T-helper 17 cell (primary cell): Measurements from ENCODE around the gene LGR4. TPM values are rescaled to one million over a fixed set of nuclear protein-coding genes. Genes with fewer than 3 reads are reported as not detected.

ENCODE experiments used
- ATAC-seq: fragments of 150-1000 bp; cut with Tn5 transposase; 2 replicates; pipeline ENCODE4 v1.10.0; 2021; ENCODE audit warnings: mild to moderate bottlenecking, moderate library complexity
- DNase-seq, 3 donors: peaks; one replicate each; pipeline versions ENCODE4 v3.0.0 to v3.0.0-alpha.2; 2020 to 2021
- H3K9me3 ChIP-seq: one replicate; pipeline ENCODE4 v1.7.0; 2013; ENCODE audit warnings: low read length, mild to moderate bottlenecking; ENCODE audit not compliant: control insufficient read depth, poor library complexity, severe bottlenecking
- H3K27ac Mint-ChIP-seq: one replicate; pipeline ENCODE4 v1.8.0; 2022; ENCODE audit warnings: mild to moderate bottlenecking, moderate library complexity, mixed read lengths
- H3K27me3 Mint-ChIP-seq: one replicate; pipeline ENCODE4 v1.8.0; 2022; ENCODE audit warnings: mixed read lengths
- H3K36me3 Mint-ChIP-seq: one replicate; pipeline ENCODE4 v1.8.0; 2022; ENCODE audit warnings: low read depth, mixed read lengths
- H3K4me1 Mint-ChIP-seq: one replicate; pipeline ENCODE4 v1.8.0; 2022; ENCODE audit warnings: mild to moderate bottlenecking, mixed read lengths
- H3K4me3 Mint-ChIP-seq: one replicate; pipeline ENCODE4 v1.8.0; 2022; ENCODE audit warnings: mild to moderate bottlenecking, moderate library complexity, mixed read lengths
- total RNA-seq, 4 donors: library from RNA in 2 of 4; stranded (reverse) in 2 of 4; gene quantifications; one replicate each; pipeline ENCODE4 v1.2.3 and lab custom pipeline; 2022 to 2026

The LGR4 gene
- total RNA-seq, 2 donors from 2014 or later = 0.39 to 0.94 TPM

GRCh38 chr11:27444801-27445215, 27.8 kb downstream of the LGR4 start:
- no peaks in the 10 kb centered on the region for H3K9me3 ChIP-seq
- DNase-seq (no peak), ATAC-seq (no peak)
- Mint-ChIP-seq H3K4me3 (no peak overlapping the region), H3K4me1 (no peaks in the 10 kb centered on the region), H3K27ac (no peak overlapping the region), H3K36me3 (no peaks in the 10 kb centered on the region), H3K27me3 (peaks cover 21% of the 10 kb centered on the region)

- DNase-seq (no peak), ATAC-seq (no peak)
- Mint-ChIP-seq H3K4me1 (no peaks in the 10 kb centered on the region), H3K27me3 (peaks cover 21% of the 10 kb centered on the region), H3K27ac (no peak overlapping the region), H3K36me3 (no peaks in the 10 kb centered on the region), H3K4me3 (no peak overlapping the region)
- no peaks in the 10 kb centered on the region for H3K9me3 ChIP-seq
Observed at GRCh38 chr11:27443746-27444507, 28.7 kb downstream of the LGR4 start.

GRCh38 chr11:27443227-27443626, 29.4 kb downstream of the LGR4 start:
- DNase-seq (no peak), ATAC-seq (no peak)
- no peaks in the 10 kb centered on the region for H3K9me3 ChIP-seq
- H3K4me3 Mint-ChIP-seq = no peak overlapping the region
- H3K4me1 Mint-ChIP-seq = no peaks in the 10 kb centered on the region
- no peak overlapping the region for H3K27ac Mint-ChIP-seq
- H3K27me3 Mint-ChIP-seq = peaks cover 21% of the 10 kb centered on the region
- H3K36me3 Mint-ChIP-seq = no peaks in the 10 kb centered on the region

- ATAC-seq (no peak), DNase-seq (no peak)
- H3K9me3 ChIP-seq = no peaks in the 10 kb centered on the region
- Mint-ChIP-seq H3K27me3 (peaks cover 20% of the 10 kb centered on the region), H3K4me1 (peaks cover 2% of the 10 kb centered on the region), H3K4me3 (no peak overlapping the region), H3K27ac (no peak overlapping the region), H3K36me3 (no peaks in the 10 kb centered on the region)
Observed at GRCh38 chr11:27440090-27440489, 32.5 kb downstream of the LGR4 start.

GRCh38 chr11:27438595-27438981, 34.0 kb downstream of the LGR4 start:
- peaks cover 2% of the 10 kb centered on the region for H3K4me1 Mint-ChIP-seq
- H3K36me3 Mint-ChIP-seq = no peaks in the 10 kb centered on the region
- no peak overlapping the region for H3K27ac Mint-ChIP-seq
- H3K4me3 Mint-ChIP-seq = no peak overlapping the region
- DNase-seq (no peak), ATAC-seq (no peak)
- H3K27me3 Mint-ChIP-seq = peaks cover 29% of the 10 kb centered on the region
- no peaks in the 10 kb centered on the region for H3K9me3 ChIP-seq

GRCh38 chr11:27437829-27438594, 34.6 kb downstream of the LGR4 start:
- ATAC-seq = no peak
- no peaks in the 10 kb centered on the region for H3K9me3 ChIP-seq

GRCh38 chr11:27436916-27437315, 35.7 kb downstream of the LGR4 start:
- ATAC-seq = no peak
- H3K4me1 Mint-ChIP-seq = peaks cover 2% of the 10 kb centered on the region
- H3K36me3 Mint-ChIP-seq = no peaks in the 10 kb centered on the region
- no peaks in the 10 kb centered on the region for H3K9me3 ChIP-seq
- H3K27ac Mint-ChIP-seq = no peak overlapping the region
- peaks cover 22% of the 10 kb centered on the region for H3K27me3 Mint-ChIP-seq
- no peak for DNase-seq
- H3K4me3 Mint-ChIP-seq = no peak overlapping the region

More at GRCh38 chr11:27437829-27438594, 34.6 kb downstream of the LGR4 start:
- H3K4me1 Mint-ChIP-seq = peaks cover 2% of the 10 kb centered on the region
- DNase-seq = no peak
- no peaks in the 10 kb centered on the region for H3K36me3 Mint-ChIP-seq
- peaks cover 32% of the 10 kb centered on the region for H3K27me3 Mint-ChIP-seq
- H3K4me3 Mint-ChIP-seq = no peak overlapping the region
- H3K27ac Mint-ChIP-seq = no peak overlapping the region

GRCh38 chr11:27433742-27434141, 38.8 kb downstream of the LGR4 start:
- peaks cover 18% of the 10 kb centered on the region for H3K27me3 Mint-ChIP-seq
- DNase-seq = no peak
- peaks cover 2% of the 10 kb centered on the region for H3K4me1 Mint-ChIP-seq
- no peak for ATAC-seq
- H3K9me3 ChIP-seq = no peaks in the 10 kb centered on the region
- no peak overlapping the region for H3K27ac Mint-ChIP-seq
- no peak overlapping the region for H3K4me3 Mint-ChIP-seq
- no peaks in the 10 kb centered on the region for H3K36me3 Mint-ChIP-seq

GRCh38 chr11:27431808-27432207, 40.8 kb downstream of the LGR4 start:
- DNase-seq = no peak
- no peak for ATAC-seq
- peaks cover 2% of the 10 kb centered on the region for H3K4me1 Mint-ChIP-seq

GRCh38 chr11:27429761-27430393, 42.7 kb downstream of the LGR4 start:
- DNase-seq (no peak), ATAC-seq (no peak)
- peaks cover 22% of the 10 kb centered on the region for H3K27me3 Mint-ChIP-seq
- no peaks in the 10 kb centered on the region for H3K4me1 Mint-ChIP-seq
- H3K9me3 ChIP-seq = no peaks in the 10 kb centered on the region
- H3K27ac Mint-ChIP-seq = no peak overlapping the region
- no peaks in the 10 kb centered on the region for H3K36me3 Mint-ChIP-seq
- H3K4me3 Mint-ChIP-seq = no peak overlapping the region

More at GRCh38 chr11:27431808-27432207, 40.8 kb downstream of the LGR4 start:
- H3K4me3 Mint-ChIP-seq = no peak overlapping the region
- H3K36me3 Mint-ChIP-seq = no peaks in the 10 kb centered on the region
- H3K27ac Mint-ChIP-seq = no peak overlapping the region
- no peaks in the 10 kb centered on the region for H3K9me3 ChIP-seq
- peaks cover 18% of the 10 kb centered on the region for H3K27me3 Mint-ChIP-seq

- ATAC-seq (no peak), DNase-seq (no peak)
- no peaks in the 10 kb centered on the region for H3K9me3 ChIP-seq
- Mint-ChIP-seq H3K27me3 (peaks cover 15% of the 10 kb centered on the region), H3K4me3 (no peak overlapping the region), H3K27ac (no peak overlapping the region), H3K4me1 (no peaks in the 10 kb centered on the region), H3K36me3 (no peaks in the 10 kb centered on the region)
Observed at GRCh38 chr11:27427183-27427980, 45.2 kb downstream of the LGR4 start.

- H3K9me3 ChIP-seq = no peaks in the 10 kb centered on the region
- Mint-ChIP-seq H3K4me1 (no peaks in the 10 kb centered on the region), H3K27me3 (peaks cover 17% of the 10 kb centered on the region), H3K4me3 (no peak overlapping the region), H3K27ac (no peak overlapping the region), H3K36me3 (no peaks in the 10 kb centered on the region)
- DNase-seq (no peak), ATAC-seq (no peak)
Observed at GRCh38 chr11:27425814-27426213, 46.8 kb downstream of the LGR4 start.

- H3K27ac Mint-ChIP-seq = no peak overlapping the region
- no peak overlapping the region for H3K4me3 Mint-ChIP-seq
- H3K4me1 Mint-ChIP-seq = no peaks in the 10 kb centered on the region
- H3K36me3 Mint-ChIP-seq = no peaks in the 10 kb centered on the region
- no peaks in the 10 kb centered on the region for H3K9me3 ChIP-seq
- DNase-seq (no peak), ATAC-seq (no peak)
- H3K27me3 Mint-ChIP-seq = peaks cover 17% of the 10 kb centered on the region
Observed at GRCh38 chr11:27423125-27423524, 49.5 kb downstream of the LGR4 start.
